HepG2 (cell line): ENCODE measurements around the gene ARPC1A. TPM values are rescaled to one million over a fixed set of nuclear protein-coding genes. Genes with fewer than 3 reads are reported as not detected.

Source experiments
- BCL3 ChIP-seq: sonication (generic); formaldehyde crosslinking; IDR thresholded peaks from 2 replicates; pipeline ENCODE4 v1.5.1; 2020; ENCODE audit warnings: mild to moderate bottlenecking, missing genetic modification reagents, moderate library complexity
- CENPT ChIP-seq: sonication (generic); formaldehyde crosslinking; IDR thresholded peaks from 2 replicates; pipeline ENCODE4 v1.8.0; 2022; ENCODE audit warnings: low read depth, mild to moderate bottlenecking, moderate library complexity, missing genetic modification reagents
- CHCHD3 ChIP-seq: sonication (generic); formaldehyde crosslinking; IDR thresholded peaks from 2 replicates; pipeline ENCODE4 v1.8.0; 2022; ENCODE audit warnings: mild to moderate bottlenecking, missing genetic modification reagents, moderate library complexity
- CHD2 ChIP-seq: IDR thresholded peaks from 2 replicates; pipeline ENCODE4 v1.6.1; 2011; ENCODE audit warnings: low read depth, low read length, improper control_type of control experiment
- GATAD1 ChIP-seq: IDR thresholded peaks from 2 replicates; pipeline ENCODE4 v1.6.1; 2016; ENCODE audit warnings: missing genetic modification reagents, missing compliant biosample characterization
- GFI1 ChIP-seq: sonication (generic); formaldehyde crosslinking; IDR thresholded peaks from 2 replicates; pipeline ENCODE4 v1.5.0; 2020; ENCODE audit warnings: missing genetic modification reagents, mild to moderate bottlenecking, borderline replicate concordance
- KLF6 ChIP-seq: IDR thresholded peaks from 2 replicates; pipeline ENCODE4 v1.8.0; 2016; ENCODE audit warnings: missing biosample characterization, missing genetic modification reagents
- NFE2L2 ChIP-seq: fragments of 150-350 bp; IDR thresholded peaks from 2 replicates; pipeline ENCODE4 v1.6.1; 2014; ENCODE audit warnings: low read length
- RBFOX2 ChIP-seq: fragments of 200-400 bp; formaldehyde crosslinking; IDR thresholded peaks from 2 replicates; pipeline ENCODE4 v1.6.1; 2017; ENCODE audit warnings: low read depth, mild to moderate bottlenecking, low read length
- SAFB2 ChIP-seq: sonication (generic); formaldehyde crosslinking; IDR thresholded peaks from 2 replicates; pipeline ENCODE4 v1.5.1; 2020; ENCODE audit warnings: missing genetic modification reagents, low read depth, mild to moderate bottlenecking, borderline replicate concordance
- SAP130 ChIP-seq: IDR thresholded peaks from 2 replicates; pipeline ENCODE4 v1.6.1; 2016; ENCODE audit warnings: low read depth
- SIN3A ChIP-seq: IDR thresholded peaks from 2 replicates; pipeline ENCODE4 v1.6.1; 2011; ENCODE audit warnings: low read depth, mild to moderate bottlenecking, control low read depth, low read length, borderline replicate concordance
- ZBTB8A ChIP-seq: sonication (generic); formaldehyde crosslinking; IDR thresholded peaks from 2 replicates; pipeline ENCODE4 v1.4.0; 2020; ENCODE audit warnings: mild to moderate bottlenecking, low read depth, missing genetic modification reagents, borderline replicate concordance
- ZFAT ChIP-seq: sonication (generic); formaldehyde crosslinking; conservative IDR thresholded peaks from 2 replicates; pipeline ENCODE4 v1.8.1; 2023; ENCODE audit warnings: missing genetic modification reagents, inconsistent platforms
- ZNF564 ChIP-seq: sonication (generic); formaldehyde crosslinking; IDR thresholded peaks from 2 replicates; pipeline ENCODE4 v1.8.1; 2023; ENCODE audit warnings: mild to moderate bottlenecking, missing genetic modification reagents
- ZNF572 ChIP-seq: sonication (generic); formaldehyde crosslinking; IDR thresholded peaks from 2 replicates; pipeline ENCODE4 v1.5.1; 2020; ENCODE audit warnings: mild to moderate bottlenecking, missing genetic modification reagents
- ZNF576 ChIP-seq: sonication (generic); formaldehyde crosslinking; IDR thresholded peaks from 2 replicates; pipeline ENCODE4 v1.4.0; 2020; ENCODE audit warnings: mild to moderate bottlenecking, missing genetic modification reagents
- ZNF687 ChIP-seq: sonication (generic); formaldehyde crosslinking; IDR thresholded peaks from 2 replicates; pipeline ENCODE4 v1.5.1; 2020; ENCODE audit warnings: mild to moderate bottlenecking, missing genetic modification reagents, moderate library complexity
- ZXDC ChIP-seq: sonication (generic); formaldehyde crosslinking; IDR thresholded peaks from 2 replicates; pipeline ENCODE4 v1.5.0; 2020; ENCODE audit warnings: mild to moderate bottlenecking, missing genetic modification reagents
- polyA plus RNA-seq, 8 experiments: library from polyadenylated mRNA; depleted of rRNA in 3 of 8; stranded (reverse) in 7 of 8; unstranded in 1 of 8; fragments of >200 nt; fragmentation: Illumina TruSeq in 4 of 8; extraction: Trizol in 4 of 8; gene quantifications; 2 replicates each; pipeline versions ENCODE4 v1.2.1 to v1.2.3, GENCODE V29; 2011 to 2016; ENCODE audit warnings: low read depth in 4 of 8, missing spikeins in 1 of 8, mixed read lengths in 1 of 8; ENCODE audit not compliant: insufficient read depth in 1 of 8
- total RNA-seq, 5 experiments: library from RNA; depleted of rRNA; stranded (reverse); fragments of >200 nt; fragmentation: Illumina TruSeq; extraction: Trizol; gene quantifications; 2 replicates each; pipeline ENCODE4 v1.2.3, GENCODE V29; 2016; ENCODE audit warnings: low read depth in 1 of 5

ARPC1A gene
- total and polyA plus RNA-seq, 2 of the 13 experiments (the other 11 are each of a cell fraction or from before 2014, with no cell fraction given) = 44.3 to 88.5 TPM

GRCh38 chr7:99380823-99381663, 55.3 kb downstream of the ARPC1A start (continued):
- TF ChIP-seq ZXDC (CRISPR knock-in tag) (no peak), ZNF564 (CRISPR knock-in tag) (no peak), NFE2L2 (no peak), CHD2 (no peak), KLF6 (CRISPR knock-in tag) (no peak), ZNF687 (CRISPR knock-in tag) (peak; percentile 82), GATAD1 (CRISPR knock-in tag) (no peak), BCL3 (CRISPR knock-in tag) (peak; percentile 70; the same call in 1 of the 2 replicates), ZFAT (CRISPR knock-in tag) (no peak), SAFB2 (no peak), CENPT (CRISPR knock-in tag) (no peak), CHCHD3 (CRISPR knock-in tag) (no peak; the same call in 1 of the 2 replicates), ZNF576 (CRISPR knock-in tag) (no peak), SIN3A (no peak), RBFOX2 (no peak; the same call in 1 of the 2 replicates), ZNF572 (CRISPR knock-in tag) (no peak), ZBTB8A (CRISPR knock-in tag) (no peak), SAP130 (peak; percentile 50), GFI1 (no peak)
